HG03469 (cell line): ENCODE data around the gene BLID.

ENCODE experiments used
- ATAC-seq: cut with Tn5 transposase; IDR thresholded peaks from one replicate; pipeline ENCODE4 v1.9.1; 2021; ENCODE audit warnings: mild to moderate bottlenecking, moderate library complexity, moderate number of reproducible peaks; ENCODE audit not compliant: unreplicated experiment

The BLID gene, protein sequence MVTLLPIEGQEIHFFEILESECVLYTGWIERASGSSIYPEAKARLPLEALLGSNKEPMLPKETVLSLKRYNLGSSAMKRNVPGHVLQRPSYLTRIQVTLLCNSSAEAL

GRCh38 chr11:122115524-122116379 lies at the start of gene BLID:
Gene BLID (minus strand): TSS chr11:122116215. CDS start chr11:122115922, 293 bp downstream.
- no peak for ATAC-seq

DNA sequence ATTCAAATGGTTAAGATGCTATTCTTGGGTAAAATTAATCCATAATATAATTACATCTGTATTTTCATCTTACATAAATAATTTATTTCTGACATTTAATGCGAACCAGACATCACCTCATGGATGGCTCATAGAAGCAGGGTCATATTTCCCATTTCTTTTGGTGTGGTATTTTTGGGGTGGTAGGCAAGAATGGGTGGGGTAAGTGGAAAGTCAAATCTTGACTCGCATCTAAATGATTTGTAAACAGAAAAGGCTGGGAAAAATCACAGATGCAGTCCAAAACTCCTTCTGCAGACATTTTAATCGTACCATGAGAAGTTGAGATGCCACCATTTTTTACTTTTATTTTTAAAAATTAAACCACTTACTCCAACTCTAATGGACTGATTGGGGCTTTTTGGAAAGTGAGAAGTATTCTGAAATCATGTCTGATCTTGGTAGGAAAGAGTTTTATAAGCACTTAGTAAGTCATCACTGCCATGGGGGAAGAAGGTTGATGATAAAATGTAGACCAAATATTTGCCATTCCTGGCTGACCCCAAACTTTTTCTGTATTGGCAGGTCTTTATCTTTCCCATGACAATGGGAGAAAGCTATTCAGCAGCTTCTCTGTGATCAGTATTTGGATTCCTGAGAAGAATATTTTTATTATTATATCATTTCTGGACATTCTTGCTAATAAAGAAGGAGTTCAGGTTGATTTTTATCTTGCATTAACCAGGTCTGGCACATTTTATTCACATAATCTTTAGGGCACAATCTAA lies 47.2 kb upstream of the BLID start:
- ATAC-seq, result no peak

- ATAC-seq, result no peak
These were observed 46.1 kb upstream of the BLID start for GRCh38 chr11:122162095-122162494.

GRCh38 chr11:122160841-122161590 lies 45.0 kb upstream of the BLID start:
- no peak for ATAC-seq

DNA sequence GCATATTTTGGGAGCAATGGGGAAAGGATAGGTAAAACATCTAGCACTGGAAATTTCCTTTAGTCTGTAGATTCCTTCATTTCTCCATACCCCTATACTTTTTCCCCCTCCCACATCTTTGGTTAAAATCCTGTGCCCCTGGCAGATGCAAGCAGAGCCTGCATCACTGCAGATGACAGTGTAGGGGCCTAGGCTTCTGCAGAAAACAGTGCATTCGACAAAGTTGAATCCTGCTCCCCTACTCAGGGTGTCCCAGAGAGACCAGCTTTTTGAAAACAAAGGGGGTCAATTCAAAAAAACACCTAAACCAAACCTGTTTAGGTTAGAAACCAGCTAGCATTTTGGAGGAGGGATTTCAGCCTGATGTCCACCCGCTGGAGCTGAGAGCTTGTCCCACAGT lies 43.8 kb upstream of the BLID start:
- ATAC-seq, result no peak

- ATAC-seq, result no peak
These were observed 43.2 kb upstream of the BLID start for GRCh38 chr11:122159173-122159721.

DNA sequence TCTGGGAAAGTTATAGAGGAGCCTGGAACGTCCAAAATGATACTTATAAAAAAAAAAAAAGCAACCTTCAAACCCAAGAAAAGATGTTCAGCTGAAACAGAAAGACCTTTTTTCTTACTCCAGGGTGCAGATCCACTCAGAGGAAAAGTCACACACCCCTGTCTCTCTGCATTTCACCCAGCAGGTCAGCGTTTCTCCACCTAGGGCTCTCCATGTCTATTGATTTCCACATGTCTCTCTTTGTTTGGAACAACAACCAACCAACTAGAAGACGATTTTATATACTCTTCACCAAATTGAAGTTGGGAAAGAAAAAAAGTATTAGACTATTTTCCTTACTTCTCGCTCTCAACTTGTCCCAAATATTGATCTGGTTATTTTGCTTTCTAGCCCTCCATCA lies 42.2 kb upstream of the BLID start:
- ATAC-seq, result no peak

GRCh38 chr11:122157653-122158161 lies 41.7 kb upstream of the BLID start:
- ATAC-seq, result no peak

- no peak for ATAC-seq
These were observed 40.9 kb upstream of the BLID start for GRCh38 chr11:122156940-122157382.

DNA sequence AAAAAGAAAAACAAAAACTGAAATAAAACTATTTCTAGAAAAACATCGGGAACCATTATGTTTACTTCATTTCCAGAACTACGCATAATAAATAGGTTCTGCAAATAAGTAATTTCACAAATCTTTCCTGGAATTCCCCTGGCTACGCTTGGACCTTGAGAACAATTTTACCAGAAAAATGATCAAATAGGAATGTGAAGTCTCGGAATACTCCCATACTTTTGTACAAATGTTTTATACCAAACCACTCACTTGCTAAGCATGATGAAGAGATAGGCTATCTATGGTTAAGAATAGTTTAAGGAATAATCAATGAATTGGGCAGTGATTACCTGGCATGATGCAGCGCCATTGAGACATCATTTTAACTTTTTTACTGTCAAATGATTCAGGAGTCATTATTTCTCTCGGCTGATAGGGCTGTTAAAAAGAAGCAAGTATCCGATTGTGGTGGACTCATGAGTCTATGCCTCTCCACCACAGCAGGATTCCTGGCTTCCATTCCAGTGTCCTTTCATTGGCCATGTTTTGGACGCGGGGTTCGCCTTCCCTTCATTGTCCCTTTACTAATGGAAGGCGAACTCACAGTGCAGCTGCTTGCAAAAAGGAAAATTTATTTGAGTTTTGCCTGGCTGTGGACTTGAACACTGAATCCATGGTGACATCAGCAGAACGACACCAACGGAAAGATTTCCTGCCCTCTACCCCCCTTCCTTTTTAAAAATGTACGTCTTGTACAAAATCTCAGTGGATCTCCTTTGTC lies 39.9 kb upstream of the BLID start:
- no peak for ATAC-seq

- no peak for ATAC-seq
These were observed 39.0 kb upstream of the BLID start for GRCh38 chr11:122154994-122155393.

- no peak for ATAC-seq
These were observed 38.2 kb upstream of the BLID start for GRCh38 chr11:122154227-122154626.

DNA sequence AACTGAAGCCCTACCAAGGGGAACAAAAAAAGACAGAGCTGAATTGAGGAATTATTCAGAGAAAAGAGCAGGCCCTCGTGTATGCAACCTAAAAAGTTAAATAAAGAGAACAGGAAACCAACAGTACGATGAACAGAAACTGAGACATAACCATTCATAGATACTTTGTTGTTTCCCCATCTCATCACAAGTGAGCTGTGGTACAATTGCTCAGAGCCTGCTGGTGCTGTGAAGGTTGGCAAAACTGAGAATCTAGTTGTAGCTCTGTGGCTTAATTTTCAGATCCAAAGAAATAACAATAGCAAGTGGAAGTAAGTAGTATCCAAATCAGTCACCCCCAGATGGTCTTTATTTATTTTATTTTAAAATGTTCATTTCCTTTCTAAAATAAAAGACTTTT lies 37.7 kb upstream of the BLID start:
- ATAC-seq, result no peak

DNA sequence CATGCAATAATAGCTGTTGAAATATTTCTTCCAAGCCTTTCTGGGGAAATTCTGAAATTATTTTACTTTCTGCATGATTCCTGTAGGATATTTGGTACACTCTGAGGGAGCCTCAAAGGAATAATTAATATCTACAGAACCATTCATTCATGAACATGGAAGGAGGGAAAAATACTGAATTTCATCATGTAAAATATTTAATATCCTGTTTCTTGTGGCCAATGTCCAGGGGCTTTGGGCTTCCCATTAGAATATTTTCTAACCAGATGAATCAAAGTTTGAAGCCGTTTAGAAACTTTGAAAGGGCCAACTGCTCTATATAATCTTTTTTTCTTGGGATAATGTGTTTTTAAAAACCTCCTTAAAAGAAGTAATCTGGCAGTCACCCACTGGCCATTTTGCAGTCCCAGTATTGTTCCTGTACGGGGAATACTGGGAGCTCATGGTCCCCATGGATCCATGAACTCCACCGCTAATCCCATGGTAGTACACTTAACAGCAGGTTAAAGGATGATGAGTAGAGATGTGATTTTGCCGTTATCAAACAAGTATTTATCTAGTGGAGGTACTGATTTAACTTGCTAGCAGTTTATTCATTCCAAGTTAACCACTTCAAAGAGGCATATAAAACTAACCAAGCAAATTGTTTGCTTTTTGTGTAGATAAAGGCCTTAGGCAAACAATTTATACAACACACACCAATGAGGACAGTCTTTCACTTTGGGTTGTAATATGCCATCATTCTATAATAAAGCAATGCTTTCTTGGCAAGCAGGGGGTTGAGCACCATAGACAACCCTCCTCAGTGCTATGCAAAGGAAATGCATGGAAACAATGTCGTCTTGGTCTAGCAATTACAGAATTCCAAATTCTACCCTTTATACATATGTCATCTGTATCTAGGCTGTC lies 34.5 kb upstream of the BLID start:
- no peak for ATAC-seq

- no peak for ATAC-seq
These were observed 33.2 kb upstream of the BLID start for GRCh38 chr11:122149202-122149601.

GRCh38 chr11:122146475-122146874 lies 30.5 kb upstream of the BLID start:
- ATAC-seq, result no peak

GRCh38 chr11:122145715-122146274 lies 29.8 kb upstream of the BLID start:
- ATAC-seq, result no peak

GRCh38 chr11:122144752-122145151 lies 28.7 kb upstream of the BLID start:
- ATAC-seq, result no peak
